ENCODE results near the gene SPNS1.
"Not testable (repeated sequence)": the region's sequence is repeated elsewhere in the genome, so short reads cannot be mapped to it uniquely, and the experiment has no call there.

SPNS1 gene, protein sequence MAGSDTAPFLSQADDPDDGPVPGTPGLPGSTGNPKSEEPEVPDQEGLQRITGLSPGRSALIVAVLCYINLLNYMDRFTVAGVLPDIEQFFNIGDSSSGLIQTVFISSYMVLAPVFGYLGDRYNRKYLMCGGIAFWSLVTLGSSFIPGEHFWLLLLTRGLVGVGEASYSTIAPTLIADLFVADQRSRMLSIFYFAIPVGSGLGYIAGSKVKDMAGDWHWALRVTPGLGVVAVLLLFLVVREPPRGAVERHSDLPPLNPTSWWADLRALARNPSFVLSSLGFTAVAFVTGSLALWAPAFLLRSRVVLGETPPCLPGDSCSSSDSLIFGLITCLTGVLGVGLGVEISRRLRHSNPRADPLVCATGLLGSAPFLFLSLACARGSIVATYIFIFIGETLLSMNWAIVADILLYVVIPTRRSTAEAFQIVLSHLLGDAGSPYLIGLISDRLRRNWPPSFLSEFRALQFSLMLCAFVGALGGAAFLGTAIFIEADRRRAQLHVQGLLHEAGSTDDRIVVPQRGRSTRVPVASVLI

GRCh38 chr16:28974437-28975157 is at the start of gene SPNS1:
TSS of gene SPNS1 (plus strand) at chr16:28974778. CDS start at chr16:28975152, 374 bp downstream.
- in situ Hi-C loops (cut with MboI; ENCODE audit: low sequenced_read_pairs) = no loop called here

DNA sequence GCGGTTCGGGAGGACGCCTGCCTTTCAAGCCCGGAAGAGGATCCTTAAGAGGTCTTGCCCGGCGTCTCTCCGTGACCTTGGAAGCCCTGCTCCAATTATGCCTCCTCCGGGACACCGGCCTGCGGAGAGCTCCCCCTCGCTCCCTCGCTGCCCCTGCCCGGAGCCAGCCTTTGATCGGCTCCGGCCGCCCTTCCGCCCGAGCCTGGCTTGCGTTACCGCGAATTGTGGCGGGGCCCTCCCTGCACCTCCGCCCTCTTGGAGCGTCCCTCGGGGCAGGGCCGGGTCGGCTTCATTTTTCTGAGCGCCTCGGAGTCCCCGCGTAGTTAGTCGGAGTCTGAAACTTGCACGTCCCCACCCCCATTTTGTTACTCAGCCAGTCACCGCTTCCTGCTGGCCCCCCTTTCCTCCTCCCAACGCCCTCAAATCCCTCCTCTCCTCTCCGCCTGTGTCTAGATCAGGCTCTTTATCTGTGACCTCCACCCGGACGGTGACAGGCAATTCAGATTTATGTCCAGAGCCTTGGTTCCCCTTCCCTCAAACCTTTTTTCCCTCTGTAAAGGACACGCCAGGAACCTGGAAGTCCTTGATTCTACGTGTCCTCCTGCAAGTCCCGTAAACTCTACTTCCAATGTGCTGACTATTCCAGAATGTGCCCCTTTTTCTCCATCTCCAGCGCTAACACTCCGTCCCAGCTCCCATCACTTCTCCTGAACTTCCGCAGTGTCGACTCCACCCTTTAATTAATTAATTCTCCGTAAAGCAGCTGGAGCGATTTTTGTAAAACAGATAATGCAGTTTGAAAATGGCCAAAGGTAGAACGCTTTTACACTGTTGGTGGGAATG is 49.0 kb upstream of the SPNS1 start:
- in situ Hi-C loops (cut with MboI; ENCODE audit: low sequenced_read_pairs) = loop anchor here (10.0 kb wide), 1 partner anchor 51 kb away; the partner anchor contains the start of gene ATP2A1

DNA sequence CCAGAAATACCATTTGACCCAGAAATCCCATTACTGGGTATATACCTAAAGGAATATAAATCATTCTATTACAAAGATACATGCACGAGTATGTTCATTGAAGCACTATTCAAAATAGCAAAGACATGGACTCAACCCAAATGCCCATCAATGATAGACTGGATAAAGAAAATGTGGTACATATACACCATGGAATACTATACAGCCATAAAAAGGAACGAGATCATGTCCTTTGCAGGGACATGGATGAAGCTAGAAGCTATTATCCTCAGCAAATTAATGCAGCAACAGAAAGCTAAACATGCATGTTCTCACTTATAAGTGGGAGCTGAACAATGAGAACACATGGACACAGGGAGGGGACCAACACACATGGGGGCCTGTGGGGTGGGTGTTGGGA is 48.3 kb upstream of the SPNS1 start:
- in situ Hi-C loops (cut with MboI; ENCODE audit: low sequenced_read_pairs) = loop anchor here (10.0 kb wide), 1 partner anchor 51 kb away; the partner anchor contains the start of gene ATP2A1

GRCh38 chr16:28927815-28928214 is 46.8 kb upstream of the SPNS1 start:
- in situ Hi-C loops (cut with MboI; ENCODE audit: low sequenced_read_pairs) = loop anchor here (10.0 kb wide), 1 partner anchor 53 kb away; the partner anchor contains the start of gene ATP2A1

DNA sequence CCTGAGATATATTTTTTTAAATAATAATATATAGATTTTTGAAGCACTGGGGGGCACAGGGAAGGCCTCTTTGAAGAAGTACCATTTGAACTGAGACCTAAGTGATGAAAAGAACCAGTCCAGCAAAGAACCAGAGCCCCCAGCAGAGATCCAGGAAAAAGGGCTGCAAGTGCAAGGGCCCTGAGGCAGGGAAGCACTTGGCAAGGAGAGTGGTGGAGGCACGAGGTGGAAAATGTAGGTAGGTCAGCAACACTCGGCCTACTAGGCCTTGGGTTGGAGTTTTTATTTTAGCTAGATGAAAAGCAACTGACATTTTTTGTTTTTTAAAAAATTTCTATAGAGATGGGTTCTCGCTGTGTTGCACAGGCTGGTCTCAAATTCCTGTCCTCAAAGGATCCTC is 44.4 kb upstream of the SPNS1 start:
- in situ Hi-C loops (cut with MboI; ENCODE audit: low sequenced_read_pairs) = no loop called here

DNA sequence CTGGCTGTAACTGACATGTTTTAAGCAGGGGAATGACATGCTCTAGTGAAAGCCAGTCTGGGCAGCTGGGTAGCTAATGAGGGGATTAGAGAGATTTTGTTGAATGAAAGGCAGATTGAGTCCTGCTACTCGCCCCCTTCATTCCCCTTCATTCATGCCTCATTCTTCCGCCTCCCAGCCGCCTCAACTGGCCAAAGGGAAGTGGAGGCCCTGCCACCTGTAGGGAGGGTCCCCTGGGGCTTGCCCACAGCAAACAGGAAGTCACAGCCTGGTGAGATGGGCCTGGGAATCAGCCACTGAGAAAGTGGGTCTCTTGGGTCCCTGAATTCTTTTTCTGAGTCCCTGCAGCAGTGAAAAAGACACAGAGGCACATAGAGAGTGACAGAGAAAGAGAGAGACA is 43.9 kb upstream of the SPNS1 start:
- in situ Hi-C loops (cut with MboI; ENCODE audit: low sequenced_read_pairs) = no loop called here

DNA sequence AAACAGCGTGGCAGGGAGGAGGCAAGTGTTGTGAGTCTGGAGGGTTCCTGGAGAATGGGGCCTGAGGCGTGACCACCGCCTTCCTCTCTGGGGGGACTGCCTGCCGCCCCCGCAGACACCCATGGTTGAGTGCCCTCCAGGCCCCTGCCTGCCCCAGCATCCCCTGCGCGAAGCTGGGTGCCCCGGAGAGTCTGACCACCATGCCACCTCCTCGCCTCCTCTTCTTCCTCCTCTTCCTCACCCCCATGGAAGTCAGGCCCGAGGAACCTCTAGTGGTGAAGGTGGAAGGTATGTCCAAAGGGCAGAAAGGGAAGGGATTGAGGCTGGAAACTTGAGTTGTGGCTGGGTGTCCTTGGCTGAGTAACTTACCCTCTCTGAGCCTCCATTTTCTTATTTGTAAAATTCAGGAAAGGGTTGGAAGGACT is 42.8 kb upstream of the SPNS1 start, which contains the start of gene CD19:
Gene CD19, plus strand, starts transcription at position 171 of the 425 bp plus-strand sequence. Its CDS starts 30 bp downstream, at position 201.
- in situ Hi-C loops (cut with MboI; ENCODE audit: low sequenced_read_pairs) = no loop called here

- in situ Hi-C loops (cut with MboI; ENCODE audit: low sequenced_read_pairs) = no loop called here
Observed at GRCh38 chr16:28932339-28933141, 42.0 kb upstream of the SPNS1 start.

DNA sequence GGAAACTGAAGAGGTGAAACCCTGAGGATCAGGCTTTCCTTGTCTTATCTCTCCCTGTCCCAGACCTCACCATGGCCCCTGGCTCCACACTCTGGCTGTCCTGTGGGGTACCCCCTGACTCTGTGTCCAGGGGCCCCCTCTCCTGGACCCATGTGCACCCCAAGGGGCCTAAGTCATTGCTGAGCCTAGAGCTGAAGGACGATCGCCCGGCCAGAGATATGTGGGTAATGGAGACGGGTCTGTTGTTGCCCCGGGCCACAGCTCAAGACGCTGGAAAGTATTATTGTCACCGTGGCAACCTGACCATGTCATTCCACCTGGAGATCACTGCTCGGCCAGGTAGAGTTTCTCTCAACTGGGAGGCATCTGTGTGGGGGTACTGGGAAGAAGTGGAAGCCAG is 41.4 kb upstream of the SPNS1 start:
- in situ Hi-C loops (cut with MboI; ENCODE audit: low sequenced_read_pairs) = no loop called here

GRCh38 chr16:28935346-28935745 is 39.2 kb upstream of the SPNS1 start:
- in situ Hi-C loops (cut with MboI; ENCODE audit: low sequenced_read_pairs) = no loop called here

GRCh38 chr16:28935924-28936783 is 38.4 kb upstream of the SPNS1 start:
- in situ Hi-C loops (cut with MboI; ENCODE audit: low sequenced_read_pairs) = no loop called here

DNA sequence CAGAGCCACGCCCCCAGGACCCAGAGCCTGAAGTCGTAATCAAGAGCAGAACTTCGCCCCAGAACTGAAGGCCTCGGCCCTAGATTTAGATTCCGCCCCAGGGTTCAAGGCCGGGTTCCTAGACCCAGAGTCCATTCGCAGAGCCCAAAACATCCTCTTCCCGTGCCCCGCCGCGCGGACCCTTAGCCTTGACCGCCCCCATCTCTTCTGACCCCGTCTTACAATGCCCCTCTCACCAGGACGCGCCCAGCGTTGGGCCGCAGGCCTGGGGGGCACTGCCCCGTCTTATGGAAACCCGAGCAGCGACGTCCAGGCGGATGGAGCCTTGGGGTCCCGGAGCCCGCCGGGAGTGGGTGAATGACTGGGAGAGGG is 37.8 kb upstream of the SPNS1 start:
- in situ Hi-C loops (cut with MboI; ENCODE audit: low sequenced_read_pairs) = no loop called here

DNA sequence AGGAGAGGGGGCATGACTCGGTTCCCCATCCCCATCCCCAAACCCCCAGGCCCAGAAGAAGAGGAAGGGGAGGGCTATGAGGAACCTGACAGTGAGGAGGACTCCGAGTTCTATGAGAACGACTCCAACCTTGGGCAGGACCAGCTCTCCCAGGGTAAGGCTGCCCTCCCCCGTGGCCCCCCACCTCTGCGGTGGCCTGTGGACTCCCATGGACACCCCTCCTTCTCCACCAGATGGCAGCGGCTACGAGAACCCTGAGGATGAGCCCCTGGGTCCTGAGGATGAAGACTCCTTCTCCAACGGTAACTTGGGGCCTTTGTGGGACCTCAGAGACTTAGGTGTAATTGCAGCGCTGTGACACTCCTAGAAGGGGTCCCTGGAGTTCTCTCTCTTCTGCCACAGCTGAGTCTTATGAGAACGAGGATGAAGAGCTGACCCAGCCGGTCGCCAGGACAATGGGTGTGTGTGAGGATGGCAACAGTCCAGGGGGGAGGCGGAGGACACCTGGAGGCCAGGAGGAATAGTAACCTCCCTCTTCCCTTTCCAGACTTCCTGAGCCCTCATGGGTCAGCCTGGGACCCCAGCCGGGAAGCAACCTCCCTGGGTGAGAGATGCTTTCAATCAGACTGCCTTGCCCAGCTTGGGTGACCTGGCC is 37.2 kb upstream of the SPNS1 start:
- in situ Hi-C loops (cut with MboI; ENCODE audit: low sequenced_read_pairs) = no loop called here

DNA sequence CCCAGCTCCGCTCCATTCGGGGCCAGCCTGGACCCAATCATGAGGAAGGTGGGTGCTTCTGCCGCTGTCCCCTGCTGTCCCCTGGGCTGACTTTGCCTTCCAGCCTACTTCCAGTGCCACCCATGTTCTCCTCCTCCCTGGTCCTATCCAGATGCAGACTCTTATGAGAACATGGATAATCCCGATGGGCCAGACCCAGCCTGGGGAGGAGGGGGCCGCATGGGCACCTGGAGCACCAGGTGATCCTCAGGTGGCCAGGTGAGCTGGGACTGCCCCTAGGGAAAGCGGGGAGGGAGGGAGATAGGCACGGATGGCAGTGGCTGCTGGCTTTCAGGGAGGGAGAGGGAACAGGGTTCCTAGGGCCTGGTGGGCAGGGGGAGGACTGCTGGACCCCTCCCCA is 35.9 kb upstream of the SPNS1 start:
- in situ Hi-C loops (cut with MboI; ENCODE audit: low sequenced_read_pairs) = no loop called here

DNA sequence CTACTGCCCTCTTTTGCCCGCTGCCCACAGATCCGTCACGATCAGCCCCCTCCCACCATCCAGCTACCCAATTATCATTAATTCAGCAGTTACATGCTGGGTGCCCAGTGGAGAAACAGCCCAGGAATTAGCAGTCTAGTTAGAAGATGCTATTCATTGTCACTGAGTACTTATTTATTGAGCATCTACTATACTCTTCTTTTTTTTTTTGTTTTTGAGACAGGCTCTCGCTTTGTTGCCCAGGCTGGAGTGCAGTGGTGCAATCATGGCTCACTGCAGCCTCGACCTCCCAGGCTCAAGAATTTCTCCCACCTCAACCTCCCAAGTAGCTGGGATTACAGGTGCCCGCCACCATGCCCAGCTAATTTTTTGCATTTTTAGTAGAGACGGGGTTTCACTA is 34.8 kb upstream of the SPNS1 start:
- in situ Hi-C loops (cut with MboI; ENCODE audit: low sequenced_read_pairs) = not testable (repeated sequence)

DNA sequence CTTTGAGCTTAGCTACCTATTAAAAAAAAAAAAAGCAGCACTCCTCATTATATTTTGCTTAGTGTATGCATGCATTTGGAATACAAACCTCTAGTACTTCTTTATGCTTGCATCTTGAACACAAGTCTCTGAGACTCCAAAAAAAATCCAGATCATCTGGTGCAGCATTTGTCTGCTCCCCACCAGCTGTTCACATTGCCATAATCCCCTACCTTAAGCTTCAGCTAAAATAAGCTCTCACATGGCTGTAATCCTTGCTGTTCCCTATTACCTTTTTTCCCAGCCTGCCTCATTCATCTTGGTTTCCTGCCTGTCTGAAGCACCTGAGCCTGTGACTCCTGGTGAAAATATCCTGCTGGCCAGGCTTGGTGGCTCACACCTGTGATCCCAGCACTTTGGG is 31.3 kb upstream of the SPNS1 start:
- in situ Hi-C loops (cut with MboI; ENCODE audit: low sequenced_read_pairs) = no loop called here

GRCh38 chr16:28946681-28947080 is 27.9 kb upstream of the SPNS1 start:
- in situ Hi-C loops (cut with MboI; ENCODE audit: low sequenced_read_pairs) = no loop called here

DNA sequence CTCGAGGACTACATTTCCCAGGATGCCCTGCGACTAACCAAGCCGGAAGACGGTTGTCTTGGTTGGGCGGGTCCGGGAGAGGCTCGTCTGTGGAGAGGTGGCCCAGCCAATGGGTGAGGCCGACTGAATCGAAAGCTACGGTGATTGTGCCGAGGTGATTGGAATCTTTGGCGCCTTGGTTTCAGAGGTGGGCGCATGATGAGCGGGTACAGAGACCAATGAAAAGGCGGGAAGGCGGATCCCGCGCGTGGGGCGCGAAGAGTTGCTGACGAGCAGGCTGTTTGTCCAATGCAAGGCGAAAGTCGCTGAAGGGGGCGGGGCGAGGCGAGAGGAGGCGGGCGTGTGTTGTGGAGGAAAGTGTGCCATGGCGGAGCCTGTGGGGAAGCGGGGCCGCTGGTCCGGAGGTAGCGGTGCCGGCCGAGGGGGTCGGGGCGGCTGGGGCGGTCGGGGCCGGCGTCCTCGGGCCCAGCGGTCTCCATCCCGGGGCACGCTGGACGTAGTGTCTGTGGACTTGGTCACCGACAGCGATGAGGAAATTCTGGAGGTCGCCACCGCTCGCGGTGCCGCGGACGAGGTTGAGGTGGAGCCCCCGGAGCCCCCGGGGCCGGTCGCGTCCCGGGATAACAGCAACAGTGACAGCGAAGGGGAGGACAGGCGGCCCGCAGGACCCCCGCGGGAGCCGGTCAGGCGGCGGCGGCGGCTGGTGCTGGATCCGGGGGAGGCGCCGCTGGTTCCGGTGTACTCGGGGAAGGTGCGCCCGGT is 23.7 kb upstream of the SPNS1 start, which contains the start of gene NFATC2IP:
Gene NFATC2IP, plus strand, starts transcription at position 290 of the 762 bp plus-strand sequence. Its CDS starts 75 bp downstream, at position 365.
- in situ Hi-C loops (cut with MboI; ENCODE audit: low sequenced_read_pairs) = no loop called here

Measured in HL-60/S4 (cell line).